GM21786 (cell line): ENCODE measurements around the gene SPNS1.
"Not testable (repeated sequence)": the region's sequence is repeated elsewhere in the genome, so short reads cannot be mapped to it uniquely, and the experiment has no call there.

Source experiments
- ATAC-seq: cut with Tn5 transposase; IDR thresholded peaks from one replicate; pipeline ENCODE4 v1.9.1; 2021; ENCODE audit not compliant: unreplicated experiment

Gene SPNS1, protein sequence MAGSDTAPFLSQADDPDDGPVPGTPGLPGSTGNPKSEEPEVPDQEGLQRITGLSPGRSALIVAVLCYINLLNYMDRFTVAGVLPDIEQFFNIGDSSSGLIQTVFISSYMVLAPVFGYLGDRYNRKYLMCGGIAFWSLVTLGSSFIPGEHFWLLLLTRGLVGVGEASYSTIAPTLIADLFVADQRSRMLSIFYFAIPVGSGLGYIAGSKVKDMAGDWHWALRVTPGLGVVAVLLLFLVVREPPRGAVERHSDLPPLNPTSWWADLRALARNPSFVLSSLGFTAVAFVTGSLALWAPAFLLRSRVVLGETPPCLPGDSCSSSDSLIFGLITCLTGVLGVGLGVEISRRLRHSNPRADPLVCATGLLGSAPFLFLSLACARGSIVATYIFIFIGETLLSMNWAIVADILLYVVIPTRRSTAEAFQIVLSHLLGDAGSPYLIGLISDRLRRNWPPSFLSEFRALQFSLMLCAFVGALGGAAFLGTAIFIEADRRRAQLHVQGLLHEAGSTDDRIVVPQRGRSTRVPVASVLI

DNA sequence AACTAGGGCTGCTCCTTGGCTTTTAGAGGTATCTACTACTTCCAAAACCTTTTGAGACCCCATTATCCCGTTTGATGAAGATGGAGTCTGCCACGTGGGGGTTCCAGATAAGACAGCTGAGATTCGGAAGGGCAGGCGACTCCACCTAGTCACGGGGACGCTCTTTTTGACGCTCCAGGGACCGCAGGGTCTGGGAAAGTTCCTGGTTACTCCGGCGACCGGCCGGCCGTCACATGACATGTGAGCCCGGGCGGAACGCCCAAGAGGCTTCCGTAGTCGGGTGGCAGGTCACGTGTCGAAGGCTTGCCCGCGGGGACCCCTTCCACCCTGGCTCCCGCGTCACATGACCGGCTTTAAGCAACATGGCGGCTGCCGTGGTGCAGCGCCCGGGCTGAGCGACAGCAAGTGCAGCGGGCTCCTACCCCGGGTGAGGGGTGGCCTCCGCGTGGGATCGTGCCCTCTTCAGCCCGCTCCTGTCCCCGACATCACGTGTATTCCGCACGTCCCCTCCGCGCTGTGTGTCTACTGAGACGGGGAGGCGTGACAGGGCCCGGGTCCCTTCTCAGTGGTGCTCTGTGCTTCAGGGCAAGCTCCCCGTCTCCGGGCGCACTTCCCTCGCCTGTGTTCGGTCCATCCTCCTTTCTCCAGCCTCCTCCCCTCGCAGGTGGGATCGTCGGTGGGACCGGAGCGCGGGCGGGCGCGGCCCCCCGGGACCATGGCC, at the start of gene SPNS1:
Gene SPNS1 (plus strand): TSS at position 342 of the 721 bp plus-strand sequence. CDS start 374 bp downstream, at position 716.
- peak; percentile 83 for ATAC-seq

GRCh38 chr16:28925386-28926228, 49.0 kb upstream of the SPNS1 start:
- ATAC-seq = peak; percentile 19

DNA sequence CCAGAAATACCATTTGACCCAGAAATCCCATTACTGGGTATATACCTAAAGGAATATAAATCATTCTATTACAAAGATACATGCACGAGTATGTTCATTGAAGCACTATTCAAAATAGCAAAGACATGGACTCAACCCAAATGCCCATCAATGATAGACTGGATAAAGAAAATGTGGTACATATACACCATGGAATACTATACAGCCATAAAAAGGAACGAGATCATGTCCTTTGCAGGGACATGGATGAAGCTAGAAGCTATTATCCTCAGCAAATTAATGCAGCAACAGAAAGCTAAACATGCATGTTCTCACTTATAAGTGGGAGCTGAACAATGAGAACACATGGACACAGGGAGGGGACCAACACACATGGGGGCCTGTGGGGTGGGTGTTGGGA, 48.3 kb upstream of the SPNS1 start:
- not testable (repeated sequence) for ATAC-seq

- no peak for ATAC-seq
Measured at GRCh38 chr16:28927815-28928214, 46.8 kb upstream of the SPNS1 start.

GRCh38 chr16:28930203-28930602, 44.4 kb upstream of the SPNS1 start:
- ATAC-seq = no peak

- ATAC-seq = no peak
Measured at GRCh38 chr16:28930652-28931051, 43.9 kb upstream of the SPNS1 start.

- no peak for ATAC-seq
Measured at GRCh38 chr16:28931801-28932225, 42.8 kb upstream of the SPNS1 start, which contains the start of gene CD19. Gene CD19 (plus strand): TSS chr16:28931971. CDS start chr16:28932001, 30 bp downstream.

- ATAC-seq = no peak
Measured at GRCh38 chr16:28932339-28933141, 42.0 kb upstream of the SPNS1 start.

DNA sequence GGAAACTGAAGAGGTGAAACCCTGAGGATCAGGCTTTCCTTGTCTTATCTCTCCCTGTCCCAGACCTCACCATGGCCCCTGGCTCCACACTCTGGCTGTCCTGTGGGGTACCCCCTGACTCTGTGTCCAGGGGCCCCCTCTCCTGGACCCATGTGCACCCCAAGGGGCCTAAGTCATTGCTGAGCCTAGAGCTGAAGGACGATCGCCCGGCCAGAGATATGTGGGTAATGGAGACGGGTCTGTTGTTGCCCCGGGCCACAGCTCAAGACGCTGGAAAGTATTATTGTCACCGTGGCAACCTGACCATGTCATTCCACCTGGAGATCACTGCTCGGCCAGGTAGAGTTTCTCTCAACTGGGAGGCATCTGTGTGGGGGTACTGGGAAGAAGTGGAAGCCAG, 41.4 kb upstream of the SPNS1 start:
- ATAC-seq = no peak

DNA sequence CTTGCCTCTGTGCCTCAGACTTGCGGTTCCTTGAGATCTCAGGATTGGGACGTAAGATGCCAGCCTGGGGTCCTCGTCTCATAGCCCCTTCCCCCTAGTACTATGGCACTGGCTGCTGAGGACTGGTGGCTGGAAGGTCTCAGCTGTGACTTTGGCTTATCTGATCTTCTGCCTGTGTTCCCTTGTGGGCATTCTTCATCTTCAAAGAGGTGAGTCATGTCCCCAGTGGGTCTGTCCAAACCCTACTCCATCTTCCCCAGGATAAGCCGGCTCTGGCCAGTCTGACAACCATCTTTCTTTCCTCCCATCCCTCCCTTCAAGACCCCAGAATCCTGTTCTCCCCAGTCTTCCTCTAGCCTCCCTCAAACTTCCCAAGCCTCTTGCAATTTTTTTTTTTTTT, 39.2 kb upstream of the SPNS1 start:
- ATAC-seq = no peak

- ATAC-seq = peak; percentile 55
Measured at GRCh38 chr16:28935924-28936783, 38.4 kb upstream of the SPNS1 start.

GRCh38 chr16:28936784-28937155, 37.8 kb upstream of the SPNS1 start:
- no peak for ATAC-seq

DNA sequence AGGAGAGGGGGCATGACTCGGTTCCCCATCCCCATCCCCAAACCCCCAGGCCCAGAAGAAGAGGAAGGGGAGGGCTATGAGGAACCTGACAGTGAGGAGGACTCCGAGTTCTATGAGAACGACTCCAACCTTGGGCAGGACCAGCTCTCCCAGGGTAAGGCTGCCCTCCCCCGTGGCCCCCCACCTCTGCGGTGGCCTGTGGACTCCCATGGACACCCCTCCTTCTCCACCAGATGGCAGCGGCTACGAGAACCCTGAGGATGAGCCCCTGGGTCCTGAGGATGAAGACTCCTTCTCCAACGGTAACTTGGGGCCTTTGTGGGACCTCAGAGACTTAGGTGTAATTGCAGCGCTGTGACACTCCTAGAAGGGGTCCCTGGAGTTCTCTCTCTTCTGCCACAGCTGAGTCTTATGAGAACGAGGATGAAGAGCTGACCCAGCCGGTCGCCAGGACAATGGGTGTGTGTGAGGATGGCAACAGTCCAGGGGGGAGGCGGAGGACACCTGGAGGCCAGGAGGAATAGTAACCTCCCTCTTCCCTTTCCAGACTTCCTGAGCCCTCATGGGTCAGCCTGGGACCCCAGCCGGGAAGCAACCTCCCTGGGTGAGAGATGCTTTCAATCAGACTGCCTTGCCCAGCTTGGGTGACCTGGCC, 37.2 kb upstream of the SPNS1 start:
- no peak for ATAC-seq

DNA sequence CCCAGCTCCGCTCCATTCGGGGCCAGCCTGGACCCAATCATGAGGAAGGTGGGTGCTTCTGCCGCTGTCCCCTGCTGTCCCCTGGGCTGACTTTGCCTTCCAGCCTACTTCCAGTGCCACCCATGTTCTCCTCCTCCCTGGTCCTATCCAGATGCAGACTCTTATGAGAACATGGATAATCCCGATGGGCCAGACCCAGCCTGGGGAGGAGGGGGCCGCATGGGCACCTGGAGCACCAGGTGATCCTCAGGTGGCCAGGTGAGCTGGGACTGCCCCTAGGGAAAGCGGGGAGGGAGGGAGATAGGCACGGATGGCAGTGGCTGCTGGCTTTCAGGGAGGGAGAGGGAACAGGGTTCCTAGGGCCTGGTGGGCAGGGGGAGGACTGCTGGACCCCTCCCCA, 35.9 kb upstream of the SPNS1 start:
- ATAC-seq = no peak

GRCh38 chr16:28939825-28940224, 34.8 kb upstream of the SPNS1 start:
- not testable (repeated sequence) for ATAC-seq

DNA sequence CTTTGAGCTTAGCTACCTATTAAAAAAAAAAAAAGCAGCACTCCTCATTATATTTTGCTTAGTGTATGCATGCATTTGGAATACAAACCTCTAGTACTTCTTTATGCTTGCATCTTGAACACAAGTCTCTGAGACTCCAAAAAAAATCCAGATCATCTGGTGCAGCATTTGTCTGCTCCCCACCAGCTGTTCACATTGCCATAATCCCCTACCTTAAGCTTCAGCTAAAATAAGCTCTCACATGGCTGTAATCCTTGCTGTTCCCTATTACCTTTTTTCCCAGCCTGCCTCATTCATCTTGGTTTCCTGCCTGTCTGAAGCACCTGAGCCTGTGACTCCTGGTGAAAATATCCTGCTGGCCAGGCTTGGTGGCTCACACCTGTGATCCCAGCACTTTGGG, 31.3 kb upstream of the SPNS1 start:
- ATAC-seq = no peak

DNA sequence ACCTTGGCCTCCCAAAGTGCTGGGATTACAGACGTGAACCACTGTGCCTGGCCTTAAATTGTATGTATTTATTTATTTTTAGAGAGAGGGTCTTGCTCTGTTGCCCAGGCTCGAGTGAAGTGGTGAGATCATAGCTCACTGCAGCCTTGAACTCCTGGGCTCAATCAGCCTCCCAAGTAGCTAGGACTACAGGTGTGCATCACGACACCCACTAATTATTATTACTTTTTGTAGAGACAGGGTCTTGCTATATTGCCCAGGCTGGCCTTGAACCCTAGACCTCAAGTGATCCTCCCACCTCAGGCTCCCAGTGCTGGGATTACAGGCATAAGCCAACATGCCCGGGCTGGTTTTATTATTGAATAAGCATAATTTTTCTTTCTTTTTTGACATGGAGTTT, 27.9 kb upstream of the SPNS1 start:
- no peak for ATAC-seq

DNA sequence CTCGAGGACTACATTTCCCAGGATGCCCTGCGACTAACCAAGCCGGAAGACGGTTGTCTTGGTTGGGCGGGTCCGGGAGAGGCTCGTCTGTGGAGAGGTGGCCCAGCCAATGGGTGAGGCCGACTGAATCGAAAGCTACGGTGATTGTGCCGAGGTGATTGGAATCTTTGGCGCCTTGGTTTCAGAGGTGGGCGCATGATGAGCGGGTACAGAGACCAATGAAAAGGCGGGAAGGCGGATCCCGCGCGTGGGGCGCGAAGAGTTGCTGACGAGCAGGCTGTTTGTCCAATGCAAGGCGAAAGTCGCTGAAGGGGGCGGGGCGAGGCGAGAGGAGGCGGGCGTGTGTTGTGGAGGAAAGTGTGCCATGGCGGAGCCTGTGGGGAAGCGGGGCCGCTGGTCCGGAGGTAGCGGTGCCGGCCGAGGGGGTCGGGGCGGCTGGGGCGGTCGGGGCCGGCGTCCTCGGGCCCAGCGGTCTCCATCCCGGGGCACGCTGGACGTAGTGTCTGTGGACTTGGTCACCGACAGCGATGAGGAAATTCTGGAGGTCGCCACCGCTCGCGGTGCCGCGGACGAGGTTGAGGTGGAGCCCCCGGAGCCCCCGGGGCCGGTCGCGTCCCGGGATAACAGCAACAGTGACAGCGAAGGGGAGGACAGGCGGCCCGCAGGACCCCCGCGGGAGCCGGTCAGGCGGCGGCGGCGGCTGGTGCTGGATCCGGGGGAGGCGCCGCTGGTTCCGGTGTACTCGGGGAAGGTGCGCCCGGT, 23.7 kb upstream of the SPNS1 start, which contains the start of gene NFATC2IP:
Gene NFATC2IP (plus strand): TSS at position 290 of the 762 bp plus-strand sequence. CDS start 75 bp downstream, at position 365.
- peak; percentile 91 for ATAC-seq
